ENCODE results near the gene ATF3.

ATF3 gene

GRCh38 chr1:212574732-212575131 is 33.8 kb upstream of the ATF3 start:
- DNase-seq (ENCODE audit: low read depth) = no peak
- TF ChIP-seq CTCF (IDR thresholded peaks at IDR 0.05; ENCODE audit: low read depth, low read length) (no peak), POLR2A (IDR thresholded peaks at IDR 0.05; ENCODE audit: extremely low read depth, insufficient read length) (no peak), MYC (IDR thresholded peaks at IDR 0.05; ENCODE audit: low read depth, low read length) (no peak), MAX (IDR thresholded peaks at IDR 0.05; ENCODE audit: low read depth, low read length) (no peak)
- no peak overlapping the region for H3K4me3 ChIP-seq (ENCODE audit: low read depth, low read length)

GRCh38 chr1:212575333-212575732 is 33.2 kb upstream of the ATF3 start:
- TF ChIP-seq CTCF (IDR thresholded peaks at IDR 0.05; ENCODE audit: low read depth, low read length) (no peak), POLR2A (IDR thresholded peaks at IDR 0.05; ENCODE audit: extremely low read depth, insufficient read length) (no peak), MAX (IDR thresholded peaks at IDR 0.05; ENCODE audit: low read depth, low read length) (no peak), MYC (IDR thresholded peaks at IDR 0.05; ENCODE audit: low read depth, low read length) (no peak)
- H3K4me3 ChIP-seq (ENCODE audit: low read depth, low read length) = no peak overlapping the region
- DNase-seq (ENCODE audit: low read depth) = no peak

GRCh38 chr1:212578041-212578440 is 30.5 kb upstream of the ATF3 start:
- TF ChIP-seq CTCF (IDR thresholded peaks at IDR 0.05; ENCODE audit: low read depth, low read length) (no peak), MYC (IDR thresholded peaks at IDR 0.05; ENCODE audit: low read depth, low read length) (no peak), MAX (IDR thresholded peaks at IDR 0.05; ENCODE audit: low read depth, low read length) (no peak), POLR2A (IDR thresholded peaks at IDR 0.05; ENCODE audit: extremely low read depth, insufficient read length) (no peak)
- DNase-seq (ENCODE audit: low read depth) = no peak
- H3K4me3 ChIP-seq (ENCODE audit: low read depth, low read length) = no peak overlapping the region

- no peak overlapping the region for H3K4me3 ChIP-seq (ENCODE audit: low read depth, low read length)
- DNase-seq (ENCODE audit: low read depth) = no peak
- TF ChIP-seq MAX (IDR thresholded peaks at IDR 0.05; ENCODE audit: low read depth, low read length) = no peak
- no peak for TF ChIP-seq CTCF (IDR thresholded peaks at IDR 0.05; ENCODE audit: low read depth, low read length)
- no peak for TF ChIP-seq POLR2A (IDR thresholded peaks at IDR 0.05; ENCODE audit: extremely low read depth, insufficient read length)
- no peak for TF ChIP-seq MYC (IDR thresholded peaks at IDR 0.05; ENCODE audit: low read depth, low read length)
Observed at GRCh38 chr1:212581034-212581433, 27.5 kb upstream of the ATF3 start.

GRCh38 chr1:212582291-212582690 is 26.3 kb upstream of the ATF3 start:
- DNase-seq (ENCODE audit: low read depth) = no peak
- TF ChIP-seq CTCF (IDR thresholded peaks at IDR 0.05; ENCODE audit: low read depth, low read length) (no peak), POLR2A (IDR thresholded peaks at IDR 0.05; ENCODE audit: extremely low read depth, insufficient read length) (no peak), MAX (IDR thresholded peaks at IDR 0.05; ENCODE audit: low read depth, low read length) (no peak), MYC (IDR thresholded peaks at IDR 0.05; ENCODE audit: low read depth, low read length) (no peak)
- no peak overlapping the region for H3K4me3 ChIP-seq (ENCODE audit: low read depth, low read length)
